OCI-LY7 (cell line): Measurements from ENCODE around the gene VAMP5. TPM values are rescaled to one million over a fixed set of nuclear protein-coding genes. Genes with fewer than 3 reads are reported as not detected.

Source experiments
- BruUV-seq: library from RNA; stranded (reverse); fragments of 400-500 nt; replicated peaks from 2 replicates; lab custom pipeline; 2021; lab: Mats Ljungman, UMichigan
- CTCF ChIA-PET: fragments of 300-600 bp; sonication (Branson Sonifier 250); formaldehyde crosslinking; loops from one replicate; lab custom pipeline; 2022; ENCODE audit warnings: antibody characterized with exemption; ENCODE audit not compliant: unreplicated experiment; lab: Charles Lee
- POLR2A ChIA-PET: fragments of 300-600 bp; sonication (Branson Sonifier 250); formaldehyde crosslinking; loops from one replicate; lab custom pipeline; 2022; ENCODE audit warnings: antibody characterized with exemption; lab: Charles Lee
- DNase-seq: peaks from one replicate; pipeline ENCODE4 v3.0.0-alpha.2; 2015; ENCODE audit warnings: low spot score
- H2AFZ ChIP-seq: fragments of 200-600 bp; sonication (generic), shearing (Covaris generic); 2 replicates; pipeline ENCODE4 v1.6.1; 2014; ENCODE audit warnings: mild to moderate bottlenecking, antibody characterized with exemption, low read length, moderate library complexity
- H3K27ac ChIP-seq: fragments of 200-600 bp; sonication (generic); 2 replicates; pipeline ENCODE4 v1.5.1; 2014; ENCODE audit warnings: mixed run types, low read depth, mild to moderate bottlenecking, moderate library complexity, low read length, inconsistent platforms; ENCODE audit not compliant: poor library complexity, severe bottlenecking
- H3K36me3 ChIP-seq: fragments of 200-600 bp; sonication (generic); 2 replicates; pipeline ENCODE4 v1.6.1; 2014; ENCODE audit warnings: mild to moderate bottlenecking, antibody characterized with exemption, low read length, moderate library complexity, mixed read lengths; ENCODE audit not compliant: insufficient read depth
- H3K4me1 ChIP-seq: fragments of 200-600 bp; sonication (generic); 2 replicates; pipeline ENCODE4 v1.5.1; 2014; ENCODE audit warnings: mild to moderate bottlenecking, low read length; ENCODE audit not compliant: insufficient read depth, poor library complexity, severe bottlenecking
- H3K4me2 ChIP-seq: fragments of 200-600 bp; sonication (generic); 2 replicates; pipeline ENCODE4 v1.6.1; 2014; ENCODE audit warnings: mild to moderate bottlenecking, low read length
- H3K4me3 ChIP-seq: fragments of 200-600 bp; sonication (generic); 2 replicates; pipeline ENCODE4 v1.5.1; 2014; ENCODE audit warnings: mild to moderate bottlenecking, low read depth, low read length; ENCODE audit not compliant: poor library complexity, severe bottlenecking
- H3K79me2 ChIP-seq: fragments of 200-600 bp; sonication (generic); 2 replicates; pipeline ENCODE4 v1.6.1; 2016; ENCODE audit warnings: low read depth, mild to moderate bottlenecking, low read length, moderate library complexity, mixed read lengths; ENCODE audit not compliant: insufficient read depth
- H3K9me2 ChIP-seq: fragments of 200-600 bp; sonication (generic); 2 replicates; pipeline ENCODE4 v1.6.1; 2016; ENCODE audit warnings: mild to moderate bottlenecking, low read length, mixed read lengths; ENCODE audit not compliant: insufficient read depth
- H3K9me3 ChIP-seq: fragments of 200-600 bp; sonication (generic); 2 replicates; pipeline ENCODE4 v1.6.1; 2014; ENCODE audit warnings: mild to moderate bottlenecking, mixed run types, low read length, mixed read lengths
- H4K20me1 ChIP-seq: fragments of 200-600 bp; sonication (generic); 2 replicates; pipeline ENCODE4 v1.6.1; 2014; ENCODE audit warnings: mild to moderate bottlenecking, antibody characterized with exemption, low read length, moderate library complexity, mixed read lengths; ENCODE audit not compliant: insufficient read depth
- EZH2phosphoT487 ChIP-seq: fragments of 200-600 bp; sonication (generic); IDR thresholded peaks from 2 replicates; pipeline ENCODE4 v1.6.1; 2018; ENCODE audit warnings: low read depth, borderline replicate concordance, mild to moderate bottlenecking, mixed run types, antibody characterized with exemption, low read length, moderate library complexity, mixed read lengths
- intact Hi-C: fragments of 100-400 bp; cut with micrococcal nuclease; formaldehyde crosslinking; loops from one replicate; pipeline ENCODE4 v1.10.0; 2022; ENCODE audit not compliant: unreplicated experiment
- total RNA-seq, 2 experiments: library from RNA; depleted of rRNA in 1 of 2; stranded (reverse); fragments of >200 nt in 1 of 2; shearing (Covaris generic) in 1 of 2; gene quantifications; 2 replicates each; pipeline ENCODE4 v1.2.3, GENCODE V29; 2014 to 2022
- TF ChIP-seq, protein P1 (sequence below): fragments of 200-600 bp; sonication (generic); conservative IDR thresholded peaks from 2 replicates; pipeline ENCODE4 v1.5.1; 2014; ENCODE audit warnings: mild to moderate bottlenecking, antibody characterized with exemption, low read length, moderate library complexity, mixed read lengths

Gene VAMP5
- total RNA-seq, 2 experiments from 2014 or later: 3.0 to 3.9 TPM

DNA sequence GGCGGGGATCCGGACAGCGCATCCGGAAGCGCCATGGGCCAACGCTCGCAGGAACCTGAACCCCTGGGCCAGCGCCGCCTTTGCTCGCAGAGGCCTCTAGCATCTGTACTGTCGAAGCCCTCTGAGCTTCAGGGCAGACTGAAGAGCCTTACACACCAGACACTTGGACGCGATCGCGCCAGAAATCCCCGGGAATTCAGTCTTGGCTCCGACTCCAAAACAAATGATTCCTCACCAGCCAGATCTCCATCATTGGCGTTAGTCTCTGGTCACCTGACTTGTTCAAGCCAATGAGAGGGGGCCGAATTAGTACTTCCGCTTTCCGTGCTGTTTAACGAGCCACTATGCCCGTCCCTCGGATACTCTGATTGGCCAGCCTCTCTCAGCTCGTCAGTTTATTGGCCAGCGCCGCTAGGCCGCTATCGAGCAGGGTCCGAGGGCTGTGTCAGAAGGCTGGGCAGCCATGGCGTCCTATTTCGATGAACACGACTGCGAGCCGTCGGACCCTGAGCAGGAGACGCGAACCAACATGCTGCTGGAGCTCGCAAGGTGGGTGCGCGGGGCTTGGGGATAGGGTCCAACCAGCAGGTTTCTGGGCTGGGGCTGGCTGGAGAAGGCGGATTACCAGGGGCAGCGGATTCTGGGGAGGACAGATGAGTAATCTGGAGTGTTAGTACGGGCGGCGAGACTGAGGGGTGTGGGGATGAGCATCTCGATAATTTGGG is 11.2 kb downstream of the VAMP5 start, which contains the start of gene RNF181:
RNF181 (plus strand) TSS at position 445 of the 725 bp plus-strand sequence; CDS start at position 464, 19 bp downstream.
- no TSS peak for BruUV-seq
- CTCF ChIA-PET: interaction anchor here (0.6 to 1.4 kb wide), 4 partner anchors 10 to 797 kb away, joined by 3 to 4 read pairs (median 3); no protein-coding TSS in a partner anchor

DNA sequence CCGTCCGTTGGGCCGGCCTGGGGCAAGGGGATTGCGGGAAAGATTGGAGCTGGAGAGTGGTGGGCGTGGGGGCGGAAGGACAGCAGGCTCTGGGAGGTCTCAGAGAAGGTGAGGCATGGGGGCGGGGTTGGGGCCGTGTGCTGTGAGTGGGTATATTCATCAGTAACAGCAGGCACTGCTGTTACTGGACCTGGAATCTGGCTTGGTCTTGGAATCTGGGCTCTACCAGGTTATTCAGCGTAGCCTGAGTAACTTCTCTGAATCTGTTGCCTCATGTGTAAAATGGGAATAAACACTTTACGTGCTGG is 11.7 kb downstream of the VAMP5 start:
- no peak for DNase-seq
- peaks cover 23% of the 10 kb centered on the region for H3K4me1 ChIP-seq
- H3K4me2 ChIP-seq: peak overlapping the region; percentile 87
- no peaks in the 10 kb centered on the region for H3K9me3 ChIP-seq
- TF ChIP-seq, protein P1, sequence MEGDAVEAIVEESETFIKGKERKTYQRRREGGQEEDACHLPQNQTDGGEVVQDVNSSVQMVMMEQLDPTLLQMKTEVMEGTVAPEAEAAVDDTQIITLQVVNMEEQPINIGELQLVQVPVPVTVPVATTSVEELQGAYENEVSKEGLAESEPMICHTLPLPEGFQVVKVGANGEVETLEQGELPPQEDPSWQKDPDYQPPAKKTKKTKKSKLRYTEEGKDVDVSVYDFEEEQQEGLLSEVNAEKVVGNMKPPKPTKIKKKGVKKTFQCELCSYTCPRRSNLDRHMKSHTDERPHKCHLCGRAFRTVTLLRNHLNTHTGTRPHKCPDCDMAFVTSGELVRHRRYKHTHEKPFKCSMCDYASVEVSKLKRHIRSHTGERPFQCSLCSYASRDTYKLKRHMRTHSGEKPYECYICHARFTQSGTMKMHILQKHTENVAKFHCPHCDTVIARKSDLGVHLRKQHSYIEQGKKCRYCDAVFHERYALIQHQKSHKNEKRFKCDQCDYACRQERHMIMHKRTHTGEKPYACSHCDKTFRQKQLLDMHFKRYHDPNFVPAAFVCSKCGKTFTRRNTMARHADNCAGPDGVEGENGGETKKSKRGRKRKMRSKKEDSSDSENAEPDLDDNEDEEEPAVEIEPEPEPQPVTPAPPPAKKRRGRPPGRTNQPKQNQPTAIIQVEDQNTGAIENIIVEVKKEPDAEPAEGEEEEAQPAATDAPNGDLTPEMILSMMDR: no peak
- TF ChIP-seq EZH2phosphoT487: no peak
- H3K79me2 ChIP-seq: peaks cover 12% of the 10 kb centered on the region; the same call in 1 of the 2 replicates
- H3K36me3 ChIP-seq: peaks cover 8% of the 10 kb centered on the region; the same call in 1 of the 2 replicates
- no TSS peak for BruUV-seq
- H3K27ac ChIP-seq: no peak overlapping the region
- POLR2A ChIA-PET: interaction anchor here (1.1 to 3.9 kb wide), 8 partner anchors 9 to 60 kb away, joined by 3 to 34 read pairs (median 6); partner anchors contain the start of genes C2orf68, MAT2A and VAMP8
- no peaks in the 10 kb centered on the region for H4K20me1 ChIP-seq
- H2AFZ ChIP-seq: peak overlapping the region; percentile 79; the same call in 1 of the 2 replicates
- no peaks in the 10 kb centered on the region for H3K9me2 ChIP-seq
- CTCF ChIA-PET: interaction anchor here (0.6 kb wide), 1 partner anchor 797 kb away, joined by 4 read pairs; no protein-coding TSS in a partner anchor
- intact Hi-C loops: no loop called here
- peak overlapping the region; percentile 89 for H3K4me3 ChIP-seq

More for the DNA sequence above, 11.2 kb downstream of the VAMP5 start, which contains the start of gene RNF181:
- DNase-seq: peak; percentile 97
- Histone ChIP-seq H3K36me3 (peaks cover 8% of the 10 kb centered on the region; the same call in 1 of the 2 replicates), H3K4me2 (peak within 1 kb of the TSS; percentile 87), H4K20me1 (no peaks in the 10 kb centered on the region), H3K9me2 (no peaks in the 10 kb centered on the region), H2AFZ (peak within 1 kb of the TSS; percentile 79), H3K4me3 (peak within 1 kb of the TSS; percentile 89), H3K27ac (peak within 1 kb of the TSS; percentile 42), H3K79me2 (peaks cover 12% of the 10 kb centered on the region; the same call in 1 of the 2 replicates), H3K9me3 (no peaks in the 10 kb centered on the region), H3K4me1 (peaks cover 23% of the 10 kb centered on the region)
- TF ChIP-seq EZH2phosphoT487: no peak
- TF ChIP-seq, protein P1: no peak
- intact Hi-C loops: loop anchor here (1.0 kb wide), 1 partner anchor 17 kb away; no protein-coding TSS in a partner anchor
- POLR2A ChIA-PET: interaction anchor here (1.1 to 3.9 kb wide), 12 partner anchors 8 to 59 kb away, joined by 3 to 34 read pairs (median 6); partner anchors contain the start of genes C2orf68, GGCX, MAT2A and VAMP8
